Measurements from ENCODE around the gene FBN3.

FBN3 gene

GRCh38 chr19:8094336-8094735, 55.1 kb downstream of the FBN3 start:
- Histone ChIP-seq H3K9me2 (ENCODE audit: low read depth, low read length) (no peaks in the 10 kb centered on the region), H3K27ac (ENCODE audit: low read depth, low read length, poor library complexity, severe bottlenecking) (no peak overlapping the region), H3K4me1 (ENCODE audit: insufficient read depth, low read length, severe bottlenecking) (no peaks in the 10 kb centered on the region), H3K27me3 (ENCODE audit: insufficient read depth, low read length) (no peaks in the 10 kb centered on the region), H3K9me3 (ENCODE audit: low read length) (peaks cover 11% of the 10 kb centered on the region), H3K9ac (ENCODE audit: low read length) (no peak overlapping the region), H3K4me2 (ENCODE audit: low read length) (no peak overlapping the region), H3K4me3 (ENCODE audit: low read depth, low read length, poor library complexity, severe bottlenecking) (no peak overlapping the region), H3K79me2 (ENCODE audit: insufficient read depth, low read length) (no peaks in the 10 kb centered on the region), H4K20me1 (ENCODE audit: insufficient read depth, low read length) (no peaks in the 10 kb centered on the region), H2AFZ (ENCODE audit: low read length) (no peak overlapping the region), H3K36me3 (ENCODE audit: insufficient read depth, low read length) (no peaks in the 10 kb centered on the region), H3F3A (ENCODE audit: insufficient read depth, low read length) (no peaks in the 10 kb centered on the region)
- no peak for TF ChIP-seq EZH2 (IDR thresholded peaks at IDR 0.05; ENCODE audit: borderline replicate concordance, low read length)
- no peak for TF ChIP-seq CTCF (IDR thresholded peaks at IDR 0.05; ENCODE audit: low read length)

GRCh38 chr19:8093740-8094139, 55.7 kb downstream of the FBN3 start:
- Histone ChIP-seq H3K9me3 (ENCODE audit: low read length) (peaks cover 11% of the 10 kb centered on the region), H3K4me3 (ENCODE audit: low read depth, low read length, poor library complexity, severe bottlenecking) (no peak overlapping the region), H3K79me2 (ENCODE audit: insufficient read depth, low read length) (no peaks in the 10 kb centered on the region), H4K20me1 (ENCODE audit: insufficient read depth, low read length) (no peaks in the 10 kb centered on the region), H2AFZ (ENCODE audit: low read length) (no peak overlapping the region), H3K27me3 (ENCODE audit: insufficient read depth, low read length) (no peaks in the 10 kb centered on the region), H3K4me2 (ENCODE audit: low read length) (no peak overlapping the region), H3K36me3 (ENCODE audit: insufficient read depth, low read length) (no peaks in the 10 kb centered on the region), H3K9me2 (ENCODE audit: low read depth, low read length) (no peaks in the 10 kb centered on the region), H3K4me1 (ENCODE audit: insufficient read depth, low read length, severe bottlenecking) (no peaks in the 10 kb centered on the region), H3K27ac (ENCODE audit: low read depth, low read length, poor library complexity, severe bottlenecking) (no peak overlapping the region), H3K9ac (ENCODE audit: low read length) (no peak overlapping the region), H3F3A (ENCODE audit: insufficient read depth, low read length) (no peaks in the 10 kb centered on the region)
- no peak for TF ChIP-seq EZH2 (IDR thresholded peaks at IDR 0.05; ENCODE audit: borderline replicate concordance, low read length)
- TF ChIP-seq CTCF (IDR thresholded peaks at IDR 0.05; ENCODE audit: low read length), result no peak

- Histone ChIP-seq H3K4me1 (ENCODE audit: insufficient read depth, low read length, severe bottlenecking) (no peaks in the 10 kb centered on the region), H3K27ac (ENCODE audit: low read depth, low read length, poor library complexity, severe bottlenecking) (no peak overlapping the region), H3F3A (ENCODE audit: insufficient read depth, low read length) (no peaks in the 10 kb centered on the region), H3K4me2 (ENCODE audit: low read length) (no peak overlapping the region), H2AFZ (ENCODE audit: low read length) (no peak overlapping the region), H3K36me3 (ENCODE audit: insufficient read depth, low read length) (no peaks in the 10 kb centered on the region), H3K9me2 (ENCODE audit: low read depth, low read length) (no peaks in the 10 kb centered on the region), H4K20me1 (ENCODE audit: insufficient read depth, low read length) (no peaks in the 10 kb centered on the region), H3K4me3 (ENCODE audit: low read depth, low read length, poor library complexity, severe bottlenecking) (no peak overlapping the region), H3K9ac (ENCODE audit: low read length) (no peak overlapping the region), H3K27me3 (ENCODE audit: insufficient read depth, low read length) (no peaks in the 10 kb centered on the region; the same call in 1 of the 2 replicates), H3K9me3 (ENCODE audit: low read length) (peaks cover 7% of the 10 kb centered on the region), H3K79me2 (ENCODE audit: insufficient read depth, low read length) (no peaks in the 10 kb centered on the region)
- no peak for TF ChIP-seq EZH2 (IDR thresholded peaks at IDR 0.05; ENCODE audit: borderline replicate concordance, low read length)
- TF ChIP-seq CTCF (IDR thresholded peaks at IDR 0.05; ENCODE audit: low read length), result no peak
These were observed 58.4 kb downstream of the FBN3 start for GRCh38 chr19:8090950-8091349.

Measured in OCI-LY1 (cell line).